ENCODE results near the gene CRYBG1.

Gene CRYBG1

GRCh38 chr6:106324726-106325335, 35.7 kb upstream of the CRYBG1 start:
- no peak for TF ChIP-seq CTCF (IDR thresholded peaks at IDR 0.05; ENCODE audit: low read depth, low read length)
- peak overlapping the region; percentile 98 for H3K4me3 ChIP-seq (ENCODE audit: low read depth, low read length)

DNA sequence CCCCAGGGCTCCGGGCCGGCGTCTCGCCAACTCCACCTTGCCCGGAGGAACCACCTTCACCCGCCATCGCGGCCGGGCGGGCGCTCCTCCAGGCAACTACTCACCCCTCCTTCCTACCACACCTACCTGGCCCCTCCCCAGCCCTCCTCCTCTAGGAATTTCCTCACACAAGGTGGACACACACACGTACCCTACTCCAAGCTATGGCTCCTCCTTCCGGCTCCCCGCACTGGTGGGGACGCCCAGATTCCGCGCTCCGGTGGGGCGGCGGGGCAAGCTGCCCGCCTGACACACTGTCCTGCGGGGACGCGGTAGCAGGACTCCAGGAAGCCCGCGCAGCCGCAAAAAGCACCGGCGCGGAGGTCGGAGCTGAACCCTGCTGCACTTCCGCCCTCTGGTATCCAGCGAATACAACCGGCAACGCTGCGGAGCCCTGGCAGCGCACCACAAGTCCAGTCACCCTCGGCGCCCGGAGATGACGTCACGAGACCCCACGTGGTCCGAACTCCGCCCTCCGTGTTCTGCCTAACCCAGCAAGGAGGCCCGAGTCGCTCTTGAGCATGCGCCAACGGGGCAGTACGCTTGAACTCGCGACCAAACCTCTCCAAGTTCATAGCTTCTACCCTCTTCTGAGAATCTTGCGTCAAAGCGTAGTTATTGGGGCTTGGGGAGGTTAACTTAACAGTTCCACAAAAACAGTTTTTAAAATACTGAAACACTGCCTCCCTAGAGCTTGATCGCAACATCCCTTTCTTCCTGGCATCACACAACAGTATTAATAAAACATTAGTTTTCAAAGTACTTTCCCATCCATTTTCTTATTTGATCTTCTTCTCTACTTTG, 35.0 kb upstream of the CRYBG1 start, which contains the start of gene ATG5:
TSS of gene ATG5 (minus strand) at position 425 of the 843 bp plus-strand sequence. CDS start 9,552 bp downstream, outside the sequence.
- peak within 1 kb of the TSS; percentile 98 for H3K4me3 ChIP-seq (ENCODE audit: low read depth, low read length)
- TF ChIP-seq CTCF (IDR thresholded peaks at IDR 0.05; ENCODE audit: low read depth, low read length) = no peak

GRCh38 chr6:106334646-106335448, 25.7 kb upstream of the CRYBG1 start:
- no peak overlapping the region for H3K4me3 ChIP-seq (ENCODE audit: low read depth, low read length)
- TF ChIP-seq CTCF (IDR thresholded peaks at IDR 0.05; ENCODE audit: low read depth, low read length) = peak; percentile 53

DNA sequence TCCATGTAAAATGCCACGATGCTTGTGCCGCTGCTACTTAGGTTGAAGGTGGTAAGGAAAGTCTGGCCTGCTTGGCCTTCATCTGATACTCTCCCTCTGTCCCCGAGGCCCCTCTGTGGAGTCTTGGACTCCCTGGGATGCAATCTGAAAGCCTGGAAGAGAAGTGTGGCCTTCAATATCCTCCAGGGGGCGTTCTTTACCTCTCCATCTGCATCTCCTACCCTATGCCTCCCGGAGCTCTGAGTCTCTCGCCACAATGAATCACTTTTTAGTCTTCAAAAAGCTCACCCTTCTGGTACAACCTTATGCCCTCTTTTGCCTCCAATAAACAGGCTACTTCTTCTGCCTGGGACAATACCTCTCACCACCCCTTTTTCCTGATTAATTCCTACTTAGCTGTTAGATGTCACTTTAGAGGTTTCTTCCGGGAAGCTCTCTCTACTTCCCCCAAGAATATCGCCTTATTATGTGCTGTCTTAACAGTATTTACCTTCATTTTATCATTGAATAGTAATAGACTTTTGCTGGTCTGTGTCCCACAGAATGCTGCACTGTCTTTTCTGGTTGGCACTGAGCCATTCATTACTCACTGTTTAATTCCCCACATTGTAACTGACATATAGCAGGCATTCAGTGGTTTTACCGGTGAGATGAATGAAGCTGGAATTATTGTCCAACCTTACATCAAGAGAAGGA, 21.0 kb upstream of the CRYBG1 start:
- no peak overlapping the region for H3K4me3 ChIP-seq (ENCODE audit: low read depth, low read length)

DNA sequence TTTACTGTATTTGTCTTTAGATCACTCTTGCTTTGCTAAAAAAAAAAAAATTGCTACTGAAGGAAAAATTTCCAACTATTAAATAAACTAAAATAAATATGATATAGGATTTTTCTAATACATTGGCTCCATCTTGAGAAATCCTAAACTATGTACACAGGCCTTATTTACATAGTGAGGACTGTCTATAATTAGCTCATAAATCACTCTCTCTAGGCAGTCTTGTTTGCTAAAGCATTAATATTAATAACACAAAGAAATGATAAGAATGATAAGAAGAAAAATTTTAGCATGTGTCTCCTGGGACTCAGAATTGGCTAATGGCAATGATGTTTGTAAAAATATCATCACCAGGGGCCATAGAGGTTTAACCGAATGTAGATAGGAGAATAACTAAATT, 13.3 kb upstream of the CRYBG1 start:
- H3K4me3 ChIP-seq (ENCODE audit: low read depth, low read length) = no peak overlapping the region
- TF ChIP-seq CTCF (IDR thresholded peaks at IDR 0.05; ENCODE audit: low read depth, low read length) = no peak

More for the DNA sequence above, 21.0 kb upstream of the CRYBG1 start:
- peak; percentile 81 for TF ChIP-seq CTCF (IDR thresholded peaks at IDR 0.05; ENCODE audit: low read depth, low read length)

DNA sequence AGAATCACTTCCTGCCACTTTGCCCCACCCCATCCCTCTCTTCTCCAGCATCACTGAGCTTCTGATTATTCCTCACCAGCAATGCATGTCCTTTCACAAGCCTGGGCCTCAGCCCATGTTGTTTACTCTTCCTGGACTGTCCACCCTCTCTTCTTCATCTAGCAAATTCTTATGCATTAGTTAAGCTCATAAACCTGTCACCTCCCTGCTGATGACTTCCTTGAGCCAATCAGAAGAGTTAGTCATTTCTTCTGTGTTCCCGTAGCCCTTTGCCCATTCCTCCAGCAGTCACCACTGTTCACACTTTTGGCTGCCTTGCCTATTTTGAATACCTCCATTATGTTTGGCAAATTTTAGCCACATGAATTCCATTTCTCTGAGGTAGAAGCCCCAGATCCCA, 4.1 kb upstream of the CRYBG1 start:
- no peak overlapping the region for H3K4me3 ChIP-seq (ENCODE audit: low read depth, low read length)
- no peak for TF ChIP-seq CTCF (IDR thresholded peaks at IDR 0.05; ENCODE audit: low read depth, low read length)

All from WI38 (cell line).